ENCODE data around the gene CYB5RL.

- no peak for TF ChIP-seq BHLHE40 (IDR thresholded peaks at IDR 0.05; ENCODE audit: borderline replicate concordance)
- TF ChIP-seq TARDBP (IDR thresholded peaks at IDR 0.05) = no peak
- TF ChIP-seq FOXM1 (IDR thresholded peaks at IDR 0.05; ENCODE audit: borderline replicate concordance) = no peak
Measured at GRCh38 chr1:54169068-54169467, 30.8 kb downstream of the CYB5RL start.

Data from HEK293T (cell line).